HepG2 (cell line): ENCODE measurements around the gene HAND1. TPM values are rescaled to one million over a fixed set of nuclear protein-coding genes. Genes with fewer than 3 reads are reported as not detected.

Experiments
- ATAC-seq: fragments of 200-7000 bp; cut with Tn5 transposase; 3 replicates; pipeline ENCODE4 v1.9.1; 2020; ENCODE audit warnings: mild to moderate bottlenecking, moderate library complexity
- BruUV-seq: library from RNA; stranded (reverse); fragments of 400-500 nt; replicated peaks from 2 replicates; lab custom pipeline; 2021; lab: Mats Ljungman, UMichigan
- CTCF ChIA-PET: fragments of 300-600 bp; formaldehyde crosslinking; extraction: SDS; loops from one replicate; lab custom pipeline; 2021; ENCODE audit warnings: low total read pairs, inconsistent platforms, low intra/inter-chr PET ratio; lab: Yijun Ruan, JAX
- POLR2A ChIA-PET: fragments of 350-600 bp; sonication (Branson Sonifier 250); formaldehyde crosslinking; loops from one replicate; lab custom pipeline; 2020; ENCODE audit warnings: antibody characterized with exemption, inconsistent platforms; lab: Yijun Ruan, JAX
- DNase-seq: peaks from one replicate; pipeline ENCODE4 v3.0.0-alpha.2; 2015; ENCODE audit warnings: low spot score
- FAIRE-seq: peaks from 3 replicates; lab custom pipeline; 2011; peaks lifted over from hg19 to GRCh38; lab: Jason Lieb, UNC
- H2AFZ ChIP-seq: one replicate; pipeline ENCODE4 v1.6.1; 2011; ENCODE audit warnings: low read length, inconsistent platforms
- H3K27ac ChIP-seq: fragments of 300-600 bp; 3 replicates; pipeline ENCODE4 v1.8.0; 2011; ENCODE audit warnings: mixed run types, mild to moderate bottlenecking, mixed read lengths, low read length, inconsistent platforms; ENCODE audit not compliant: insufficient read depth; ENCODE audit errors: extremely low read length
- H3K27me3 ChIP-seq, 2 experiments: fragments of 200-600 bp in 1 of 2; 2 replicates in 1 of 2; 3 replicates in 1 of 2; pipeline versions ENCODE4 v1.6.0 to v1.8.0; 2011; ENCODE audit warnings: low read length in 2 of 2, mild to moderate bottlenecking in 2 of 2, moderate library complexity in 2 of 2, inconsistent platforms in 1 of 2; ENCODE audit not compliant: insufficient read depth in 2 of 2, control insufficient read depth in 1 of 2
- H3K36me3 ChIP-seq, 2 experiments: fragments of 200-600 bp in 1 of 2; replicated peaks in 1 of 2; 2 replicates in 1 of 2; 3 replicates in 1 of 2; pipeline versions ENCODE4 v1.5.1 to v1.8.0; 2011; ENCODE audit warnings: low read length in 2 of 2, inconsistent platforms in 1 of 2; ENCODE audit not compliant: insufficient read depth in 2 of 2, control insufficient read depth in 1 of 2
- H3K4me1 ChIP-seq: 2 replicates; pipeline ENCODE4 v1.5.1; 2012; ENCODE audit warnings: low read length, inconsistent platforms; ENCODE audit not compliant: insufficient read depth
- H3K4me2 ChIP-seq: 2 replicates; pipeline ENCODE4 v1.6.0; 2011; ENCODE audit warnings: low read depth, low read length, inconsistent platforms
- H3K4me3 ChIP-seq, 3 experiments: fragments of 200-600 bp in 1 of 3; sonication (generic), shearing (Covaris generic) in 1 of 3; replicated peaks in 1 of 3; 2 replicates each; pipeline ENCODE4 v1.5.1; 2011 to 2016; ENCODE audit warnings: low read length in 3 of 3, inconsistent platforms in 2 of 3, low read depth in 2 of 3, mild to moderate bottlenecking in 2 of 3, control low read depth in 1 of 3, mixed read lengths in 1 of 3; ENCODE audit not compliant: insufficient read depth in 1 of 3
- H3K79me2 ChIP-seq: one replicate; pipeline ENCODE4 v1.6.1; 2011; ENCODE audit warnings: low read length, inconsistent platforms; ENCODE audit not compliant: insufficient read depth
- H3K9ac ChIP-seq: 2 replicates; pipeline ENCODE4 v1.6.0; 2011; ENCODE audit warnings: mild to moderate bottlenecking, low read depth, low read length, inconsistent platforms; ENCODE audit not compliant: insufficient read depth
- H3K9me3 ChIP-seq: 2 replicates; pipeline ENCODE4 v1.5.1; 2012; ENCODE audit warnings: mild to moderate bottlenecking, low read length
- H4K20me1 ChIP-seq: 2 replicates; pipeline ENCODE4 v1.6.0; 2011; ENCODE audit warnings: inconsistent platforms, mild to moderate bottlenecking, low read length, moderate library complexity; ENCODE audit not compliant: insufficient read depth
- CHCHD3 ChIP-seq: sonication (generic); formaldehyde crosslinking; IDR thresholded peaks from 2 replicates; pipeline ENCODE4 v1.8.0; 2022; ENCODE audit warnings: mild to moderate bottlenecking, missing genetic modification reagents, moderate library complexity
- ETV5 ChIP-seq: IDR thresholded peaks from 2 replicates; pipeline ENCODE4 v1.6.1; 2018; ENCODE audit warnings: missing biosample characterization, missing genetic modification reagents, inconsistent platforms, borderline replicate concordance
- GATA4 ChIP-seq: sonication (generic); IDR thresholded peaks from 2 replicates; pipeline ENCODE4 v1.6.1; 2016; ENCODE audit warnings: antibody characterized with exemption, low read depth, borderline replicate concordance
- IKZF5 ChIP-seq: IDR thresholded peaks from 2 replicates; pipeline ENCODE4 v1.6.1; 2018; ENCODE audit warnings: missing genetic modification reagents, mild to moderate bottlenecking, missing compliant biosample characterization
- KLF16 ChIP-seq, 2 experiments: sonication (generic) in 1 of 2; formaldehyde crosslinking in 1 of 2; IDR thresholded peaks; 2 replicates each; pipeline versions ENCODE4 v1.6.1 to v1.8.0; 2016 to 2023; ENCODE audit warnings: missing genetic modification reagents in 2 of 2, missing compliant biosample characterization in 1 of 2
- NRL ChIP-seq: sonication (generic); formaldehyde crosslinking; IDR thresholded peaks from 2 replicates; pipeline ENCODE4 v1.5.0; 2020; ENCODE audit warnings: missing genetic modification reagents, mild to moderate bottlenecking, moderate library complexity, borderline replicate concordance
- PHF8 ChIP-seq: sonication (generic); formaldehyde crosslinking; IDR thresholded peaks from 2 replicates; pipeline ENCODE4 v1.5.0; 2020; ENCODE audit warnings: missing genetic modification reagents
- SUZ12 ChIP-seq: fragments of 150-350 bp; IDR thresholded peaks from 2 replicates; pipeline ENCODE4 v1.6.1; 2014; ENCODE audit warnings: low read depth, low read length
- ZEB1 ChIP-seq: IDR thresholded peaks from 2 replicates; pipeline ENCODE4 v1.6.1; 2012; ENCODE audit warnings: mild to moderate bottlenecking, low read depth, inconsistent platforms; ENCODE audit not compliant: insufficient replicate concordance
- ZMYM3 ChIP-seq: sonication (generic); formaldehyde crosslinking; IDR thresholded peaks from 2 replicates; pipeline ENCODE4 v1.5.1; 2020; ENCODE audit warnings: mild to moderate bottlenecking, missing genetic modification reagents
- ZNF292 ChIP-seq: sonication (generic); formaldehyde crosslinking; IDR thresholded peaks from 2 replicates; pipeline ENCODE4 v1.8.1; 2022; ENCODE audit warnings: mild to moderate bottlenecking, low read depth, missing genetic modification reagents, borderline replicate concordance
- ZNF3 ChIP-seq: IDR thresholded peaks from 2 replicates; pipeline ENCODE4 v1.7.0; 2017; ENCODE audit warnings: inconsistent platforms
- ZNF580 ChIP-seq: IDR thresholded peaks from 2 replicates; pipeline ENCODE4 v1.6.1; 2016; ENCODE audit warnings: low read depth, borderline replicate concordance
- WGBS: methylation state at CpG from one replicate; pipeline ENCODE4 v1.1.6; 2017; ENCODE audit warnings: low lambda C conversion rate; 5-methylcytosine and 5-hydroxymethylcytosine counted together
- in situ Hi-C: cut with HindIII; loops from 2 replicates; pipeline ENCODE4 v1.10.0; 2017; ENCODE audit warnings: low pct_unique_long_range_greater_than_20kb; ENCODE audit not compliant: extremely low pct_ligation_motif_present
- intact Hi-C: fragments of 100-400 bp; cut with micrococcal nuclease; formaldehyde crosslinking; loops from one replicate; pipeline ENCODE4 v1.10.0; 2022; ENCODE audit not compliant: unreplicated experiment
- polyA plus RNA-seq, 8 experiments: library from polyadenylated mRNA; depleted of rRNA in 3 of 8; stranded (reverse) in 7 of 8; unstranded in 1 of 8; fragments of >200 nt; fragmentation: Illumina TruSeq in 4 of 8; extraction: Trizol in 4 of 8; gene quantifications; 2 replicates each; pipeline versions ENCODE4 v1.2.1 to v1.2.3, GENCODE V29; 2011 to 2016; ENCODE audit warnings: low read depth in 4 of 8, missing spikeins in 1 of 8, mixed read lengths in 1 of 8; ENCODE audit not compliant: insufficient read depth in 1 of 8
- total RNA-seq, 5 experiments: library from RNA; depleted of rRNA; stranded (reverse); fragments of >200 nt; fragmentation: Illumina TruSeq; extraction: Trizol; gene quantifications; 2 replicates each; pipeline ENCODE4 v1.2.3, GENCODE V29; 2016; ENCODE audit warnings: low read depth in 1 of 5
- TF ChIP-seq, protein P1 (sequence below): sonication (generic); formaldehyde crosslinking; IDR thresholded peaks from 2 replicates; pipeline ENCODE4 v1.9.0; 2021; ENCODE audit warnings: missing genetic modification reagents, mild to moderate bottlenecking, borderline replicate concordance

Gene HAND1
- total and polyA plus RNA-seq, 2 of the 13 experiments (the other 11 are each of a cell fraction or from before 2014, with no cell fraction given): not detected

- WGBS: 91% methylated on average over 2 of the region's 2 CpGs
- no peak overlapping the region for H3K4me3 ChIP-seq
- no peak overlapping the region for H3K9ac ChIP-seq
- H3K27ac ChIP-seq: no peak overlapping the region
- H3K36me3 ChIP-seq: no peaks in the 10 kb centered on the region
- H3K27me3 ChIP-seq: peaks cover 0 to 15% of the 10 kb centered on the region in 2 experiments; a peak in 2 of 5 replicates
- in situ Hi-C loops: no loop called here
- POLR2A ChIA-PET: no interaction called here
- TF ChIP-seq ZNF580 (CRISPR knock-in tag) (no peak), NRL (no peak), ZNF292 (CRISPR knock-in tag) (no peak), PHF8 (CRISPR knock-in tag) (no peak), IKZF5 (no peak), ZMYM3 (CRISPR knock-in tag) (no peak), GATA4 (no peak)
- H3K4me2 ChIP-seq: no peak overlapping the region
- BruUV-seq: no TSS peak
- ATAC-seq (no peak), DNase-seq (no peak), FAIRE-seq (no peak)
- intact Hi-C loops: no loop called here
- H3K9me3 ChIP-seq: no peaks in the 10 kb centered on the region
- H3K79me2 ChIP-seq: no peaks in the 10 kb centered on the region
- H3K4me1 ChIP-seq: no peaks in the 10 kb centered on the region
- H2AFZ ChIP-seq: no peak overlapping the region
- CTCF ChIA-PET: no interaction called here
- H4K20me1 ChIP-seq: no peaks in the 10 kb centered on the region
Observed at GRCh38 chr5:154503698-154504039, 25.6 kb upstream of the HAND1 start.

- Histone ChIP-seq H3K27ac (no peak overlapping the region), H3K4me2 (no peak overlapping the region), H4K20me1 (no peaks in the 10 kb centered on the region), H3K4me1 (no peaks in the 10 kb centered on the region), H3K27me3 (peaks cover 0 to 15% of the 10 kb centered on the region in 2 experiments; a peak in 2 of 5 replicates), H3K79me2 (no peaks in the 10 kb centered on the region), H3K36me3 (no peaks in the 10 kb centered on the region), H3K9ac (no peak overlapping the region), H2AFZ (no peak overlapping the region), H3K4me3 (no peak overlapping the region), H3K9me3 (no peaks in the 10 kb centered on the region)
- intact Hi-C loops: no loop called here
- TF ChIP-seq, protein P1, sequence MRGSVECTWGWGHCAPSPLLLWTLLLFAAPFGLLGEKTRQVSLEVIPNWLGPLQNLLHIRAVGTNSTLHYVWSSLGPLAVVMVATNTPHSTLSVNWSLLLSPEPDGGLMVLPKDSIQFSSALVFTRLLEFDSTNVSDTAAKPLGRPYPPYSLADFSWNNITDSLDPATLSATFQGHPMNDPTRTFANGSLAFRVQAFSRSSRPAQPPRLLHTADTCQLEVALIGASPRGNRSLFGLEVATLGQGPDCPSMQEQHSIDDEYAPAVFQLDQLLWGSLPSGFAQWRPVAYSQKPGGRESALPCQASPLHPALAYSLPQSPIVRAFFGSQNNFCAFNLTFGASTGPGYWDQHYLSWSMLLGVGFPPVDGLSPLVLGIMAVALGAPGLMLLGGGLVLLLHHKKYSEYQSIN (CRISPR knock-in tag): no peak
- TF ChIP-seq ZEB1: no peak
- no peak for TF ChIP-seq ZNF3 (CRISPR knock-in tag)
- no peak for TF ChIP-seq SUZ12
- TF ChIP-seq ETV5: no peak
- TF ChIP-seq KLF16 (CRISPR knock-in tag; IDR thresholded peaks at IDR 0.05): no peak
- TF ChIP-seq CHCHD3 (CRISPR knock-in tag): no peak
- no peak for ATAC-seq
- no peak for FAIRE-seq
- DNase-seq: no peak
- in situ Hi-C loops: no loop called here
- no TSS peak for BruUV-seq
- 0% methylated on average over 1 of the region's 1 CpG for WGBS
- CTCF ChIA-PET: no interaction called here
- POLR2A ChIA-PET: no interaction called here
Observed at GRCh38 chr5:154502180-154502579, 24.2 kb upstream of the HAND1 start.
